ENCODE data around the gene TM4SF1. TPM values are rescaled to one million over a fixed set of nuclear protein-coding genes. Genes with fewer than 3 reads are reported as not detected.

The TM4SF1 gene
- total RNA-seq, 4 donors from 2014 or later, result 21.3 to 109 (median 32.3) TPM

DNA sequence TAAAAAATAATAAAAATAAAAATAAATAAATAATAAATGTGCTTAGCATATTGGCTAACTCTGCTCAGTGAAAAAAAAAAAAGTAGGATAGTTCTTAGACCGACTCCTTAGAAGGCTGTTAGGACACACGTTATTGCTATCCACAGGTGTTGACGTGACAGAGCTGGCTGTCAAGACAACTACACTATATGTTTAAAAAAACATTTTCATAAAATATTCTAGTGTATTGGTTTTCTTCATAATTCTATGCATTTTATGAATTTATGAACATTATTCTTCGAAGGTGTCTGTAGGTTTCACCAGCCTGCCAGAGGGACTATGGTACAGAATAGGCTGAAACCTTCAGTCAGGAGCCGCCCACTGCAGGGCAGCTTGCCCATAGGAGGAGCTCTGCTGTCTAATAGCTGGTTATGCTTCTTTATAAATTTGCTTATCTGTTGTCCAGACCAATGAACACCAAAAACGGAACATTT lies 9.2 kb downstream of the TM4SF1 start:
- Histone ChIP-seq H3K36me3 (no peaks in the 10 kb centered on the region), H3K4me1 (peaks cover 13 to 64% (median 43%) of the 10 kb centered on the region in 4 donors), H3K9me3 (no peaks in the 10 kb centered on the region), H3K27ac (peak overlapping the region; percentile 60 to 70 (median 66)), H3K4me3 (no peak overlapping the region), H3K27me3 (no peaks in the 10 kb centered on the region)
- DNase-seq, result no peak
- in situ Hi-C loops (cut with MboI; ENCODE audit: low pct_ligation_motif_present in 1 of 4, low pct_unique_long_range_greater_than_20kb in 1 of 4, low sequenced_read_pairs in 3 of 4), result no loop called here
- intact Hi-C loops (cut with DNase I; ENCODE audit: low total_unique reads), result no loop called here
- 63 to 73% methylated on average over 6 of the region's 6 CpGs for WGBS, 2 donors (ENCODE audit: low coverage in 1 of 2)
- TF ChIP-seq POLR2A (IDR thresholded peaks at IDR 0.05) (no peak), EP300 (IDR thresholded peaks at IDR 0.05; ENCODE audit: low read depth) (no peak), POLR2AphosphoS5 (IDR thresholded peaks at IDR 0.05) (no peak), CTCF (IDR thresholded peaks at IDR 0.05) (no peak)

DNA sequence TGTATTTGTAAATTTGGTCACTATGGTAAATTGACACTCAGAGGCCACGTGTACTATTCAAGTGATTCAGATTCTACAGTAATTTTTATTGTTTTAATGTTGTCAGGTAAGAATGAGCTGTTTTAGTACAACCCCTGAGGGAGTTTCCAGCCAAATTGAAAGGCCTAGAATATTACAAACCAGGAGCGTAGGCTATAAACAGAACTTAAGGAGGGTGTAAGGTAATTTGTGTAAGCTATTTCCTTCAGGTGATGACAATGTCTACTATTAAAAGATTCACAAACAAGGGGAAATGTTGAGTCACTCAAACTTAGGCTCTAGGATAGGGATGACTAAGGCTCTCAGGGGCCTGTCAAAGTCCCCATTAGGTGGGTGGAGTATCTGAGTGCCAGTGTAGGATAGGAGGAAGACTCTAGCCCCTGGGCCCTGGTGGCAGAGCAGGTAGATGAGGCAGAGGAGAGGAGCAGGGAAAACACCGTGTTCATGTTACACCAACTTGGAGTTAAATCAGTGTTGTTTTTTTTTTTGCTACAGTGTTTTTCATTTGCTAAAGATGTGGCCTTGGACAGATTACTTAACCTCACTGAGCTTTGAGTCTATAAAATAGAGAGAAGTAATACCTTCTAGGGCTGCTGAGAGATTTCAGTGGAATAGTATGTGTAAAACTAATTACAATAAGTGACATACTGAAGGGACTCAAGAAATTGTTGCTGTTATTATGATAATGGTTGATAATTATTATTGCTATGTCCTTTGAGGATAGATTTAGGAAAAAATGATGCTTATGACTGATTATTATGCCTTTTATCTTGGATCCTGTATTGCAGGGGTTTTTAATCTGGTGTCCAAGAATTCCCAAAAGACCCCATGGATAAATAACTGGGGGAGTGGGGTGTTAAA lies 10.3 kb downstream of the TM4SF1 start:
- Histone ChIP-seq H3K27ac (peak overlapping the region; percentile 59 to 60 (median 60)), H3K4me1 (peaks cover 13 to 63% (median 43%) of the 10 kb centered on the region in 4 donors), H3K36me3 (no peaks in the 10 kb centered on the region), H3K27me3 (no peaks in the 10 kb centered on the region), H3K9me3 (no peaks in the 10 kb centered on the region), H3K4me3 (no peak overlapping the region)
- 27 to 42% methylated on average over 2 to 3 of the region's 3 CpGs for WGBS, 2 donors (ENCODE audit: low coverage in 1 of 2)
- intact Hi-C loops (cut with DNase I; ENCODE audit: low total_unique reads), result no loop called here
- DNase-seq, result peak; percentile 55
- in situ Hi-C loops (cut with MboI; ENCODE audit: low pct_ligation_motif_present in 1 of 4, low pct_unique_long_range_greater_than_20kb in 1 of 4, low sequenced_read_pairs in 3 of 4), result no loop called here
- TF ChIP-seq POLR2AphosphoS5 (IDR thresholded peaks at IDR 0.05), result peak in 1 of 3 donors; percentile 66
- no peak for TF ChIP-seq CTCF (IDR thresholded peaks at IDR 0.05)

DNA sequence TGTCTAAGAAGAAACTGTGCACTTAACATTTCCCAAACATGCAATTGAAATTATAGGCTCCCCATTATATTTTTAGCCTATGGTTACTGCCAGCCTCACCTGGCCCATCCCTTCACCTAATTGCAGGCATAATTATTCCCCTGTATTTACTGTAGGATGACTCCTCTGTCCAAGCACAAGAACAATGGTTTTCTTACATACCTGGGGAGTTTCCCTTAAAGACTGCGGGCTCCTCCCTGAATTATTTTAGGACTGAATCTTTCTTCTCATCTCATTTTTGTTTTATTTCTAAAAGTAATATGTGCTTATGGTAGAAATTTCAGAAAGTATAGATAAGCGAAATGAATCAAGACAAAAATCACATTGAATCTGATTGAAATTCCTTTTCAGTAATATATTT lies 11.4 kb downstream of the TM4SF1 start:
- intact Hi-C loops (cut with DNase I; ENCODE audit: low total_unique reads) (no loop called here), in situ Hi-C loops (cut with MboI; ENCODE audit: low pct_ligation_motif_present in 1 of 4, low pct_unique_long_range_greater_than_20kb in 1 of 4, low sequenced_read_pairs in 3 of 4) (no loop called here)
- 76 to 83% methylated on average over 2 of the region's 2 CpGs for WGBS, 2 donors (ENCODE audit: low coverage in 1 of 2)

More for the DNA sequence above, 11.4 kb downstream of the TM4SF1 start:
- DNase-seq, result no peak
- TF ChIP-seq CTCF (IDR thresholded peaks at IDR 0.05), result no peak
- no peak for TF ChIP-seq POLR2A (IDR thresholded peaks at IDR 0.05)
- TF ChIP-seq EP300 (IDR thresholded peaks at IDR 0.05; ENCODE audit: low read depth), result no peak
- TF ChIP-seq POLR2AphosphoS5 (IDR thresholded peaks at IDR 0.05), result no peak
- Histone ChIP-seq H3K4me3 (no peak overlapping the region), H3K4me1 (peaks cover 13 to 55% (median 38%) of the 10 kb centered on the region in 4 donors), H3K36me3 (no peaks in the 10 kb centered on the region), H3K27ac (peak overlapping the region in 1 of 4 donors; percentile 59), H3K27me3 (no peaks in the 10 kb centered on the region), H3K9me3 (no peaks in the 10 kb centered on the region)

Data from transverse colon (tissue), 4 donors.